NCI-H345 treated with DMSO at 0.1 percent for 48 hours (cell line): ENCODE measurements around the gene SCLT1.
"Not testable (repeated sequence)": the region's sequence is repeated elsewhere in the genome, so short reads cannot be mapped to it uniquely, and the experiment has no call there.

Experiments used
- DNase-seq: peaks from one replicate; lab custom pipeline; 2025; ENCODE audit not compliant: unreplicated experiment; lab: John Stamatoyannopoulos, UW

Gene SCLT1

GRCh38 chr4:129093191-129093920 is at the start of gene SCLT1:
SCLT1 (minus strand) TSS chr4:129093539; CDS start chr4:129093103, 436 bp downstream.
- DNase-seq: peak; percentile 64

- DNase-seq: no peak
These were observed 47.2 kb upstream of the SCLT1 start for GRCh38 chr4:129140521-129140920.

DNA sequence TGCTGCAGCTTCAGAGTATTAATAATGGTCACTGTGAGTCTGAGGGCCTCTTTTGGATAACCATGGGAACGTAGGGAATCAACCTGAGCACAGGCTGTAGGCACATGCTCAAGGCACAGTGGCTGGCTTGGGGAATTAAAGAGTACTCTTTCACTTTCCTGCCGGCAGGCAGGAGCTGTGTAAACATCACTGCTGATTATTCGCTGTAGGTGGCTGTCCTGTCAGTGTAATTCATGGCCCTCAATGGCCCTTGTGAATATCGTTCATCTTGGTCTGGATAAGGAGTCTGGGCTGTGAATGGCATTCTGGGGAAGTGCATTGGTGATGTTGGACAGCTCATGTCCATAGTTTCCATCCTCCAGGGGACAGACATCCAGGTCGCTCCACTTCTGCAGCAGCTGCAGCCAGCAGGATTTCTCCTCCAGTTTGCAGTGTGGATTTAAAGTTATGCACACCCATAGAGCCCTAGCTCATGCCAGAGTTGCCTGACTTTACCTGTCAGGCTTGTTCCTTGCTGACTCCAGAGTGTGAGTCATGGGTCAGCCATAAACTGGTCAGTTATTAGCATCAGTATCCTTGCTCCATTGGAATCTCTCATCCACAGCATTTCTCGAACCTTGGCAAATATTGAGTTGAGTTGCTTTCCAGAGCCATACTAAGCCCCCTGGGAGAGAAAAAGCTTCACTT is 45.6 kb upstream of the SCLT1 start:
- peak; percentile 52 for DNase-seq

DNA sequence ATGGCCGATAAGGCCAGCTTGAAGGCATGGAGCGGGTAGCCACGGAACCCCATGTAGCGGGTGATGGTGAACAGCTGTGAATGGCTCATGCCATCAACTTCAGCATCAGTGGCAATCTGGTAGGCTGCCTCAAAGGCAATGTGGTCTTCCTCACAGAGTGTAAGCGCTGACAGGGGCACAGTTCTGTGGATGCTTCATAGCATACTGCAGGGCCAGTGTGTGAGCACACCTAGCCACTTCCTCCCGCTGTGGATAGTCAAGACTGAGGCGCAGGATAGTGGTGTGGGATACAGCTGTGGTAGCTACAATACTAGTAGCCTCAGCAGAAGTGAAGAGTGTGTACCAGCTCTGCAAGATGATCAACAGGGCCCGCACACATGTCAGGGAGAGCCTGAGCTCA is 43.1 kb upstream of the SCLT1 start:
- DNase-seq: no peak

DNA sequence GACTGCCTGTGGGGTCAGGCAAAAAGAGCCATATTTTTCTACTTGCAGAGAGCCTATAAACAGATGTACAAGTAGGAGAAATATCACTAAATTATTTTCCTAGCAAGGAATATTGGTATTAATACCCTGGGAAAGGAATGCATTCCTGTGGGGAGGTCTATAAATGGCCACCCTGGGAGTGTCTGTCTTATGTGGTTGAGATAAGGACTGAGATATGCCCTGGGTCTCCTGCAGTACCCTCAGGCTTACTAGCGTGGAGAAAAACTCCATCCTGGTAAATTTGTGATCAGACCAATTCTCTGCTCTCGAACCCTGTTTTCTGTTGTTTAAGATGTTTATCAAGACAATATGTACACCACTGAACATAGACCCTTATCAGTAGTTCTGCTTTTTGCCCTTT is 38.0 kb upstream of the SCLT1 start:
- no peak for DNase-seq

DNA sequence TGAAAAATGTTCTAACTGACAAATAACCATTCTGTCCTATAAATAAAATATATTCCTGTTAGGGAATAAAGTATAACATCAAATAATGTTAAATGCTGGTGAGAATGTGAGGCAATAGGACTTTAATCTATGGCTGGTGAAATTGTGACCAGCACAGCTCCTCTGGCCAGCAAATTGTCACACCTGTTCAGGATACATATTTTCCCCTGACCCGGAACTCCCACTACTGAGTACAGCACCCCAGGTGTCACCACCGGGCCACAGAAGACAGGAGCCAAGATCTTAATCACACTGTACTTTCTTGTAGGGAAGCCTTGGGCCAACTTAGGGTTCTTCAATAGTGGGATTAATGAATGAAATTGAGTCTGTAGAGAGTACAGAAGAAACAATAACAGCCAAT is 35.8 kb upstream of the SCLT1 start:
- no peak for DNase-seq

DNA sequence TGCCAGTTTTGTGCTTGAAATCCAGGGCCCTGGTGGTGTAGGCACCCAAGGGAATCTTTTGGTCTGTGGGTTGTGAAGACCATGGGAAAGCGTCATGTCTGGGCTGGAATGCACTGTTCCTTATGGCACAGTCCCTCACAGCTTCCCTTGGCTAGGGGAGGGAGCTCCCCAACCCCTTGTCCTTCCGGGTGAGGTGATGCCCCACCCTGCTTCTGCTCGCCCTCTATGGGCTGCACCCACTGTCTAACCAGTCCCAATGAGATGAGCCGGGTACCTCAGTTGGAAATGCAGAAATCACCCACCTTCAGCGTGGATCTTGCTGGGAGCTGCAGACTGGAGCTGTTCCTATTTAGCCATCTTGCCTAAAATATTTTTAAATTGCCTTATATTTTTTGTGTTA is 33.3 kb upstream of the SCLT1 start:
- not testable (repeated sequence) for DNase-seq

- DNase-seq: no peak
These were observed 24.4 kb upstream of the SCLT1 start for GRCh38 chr4:129117705-129118104.

GRCh38 chr4:129113919-129114318 is 20.6 kb upstream of the SCLT1 start:
- no peak for DNase-seq

GRCh38 chr4:129113434-129113833 is 20.1 kb upstream of the SCLT1 start:
- no peak for DNase-seq

- DNase-seq: no peak
These were observed 18.6 kb upstream of the SCLT1 start for GRCh38 chr4:129111919-129112318.

DNA sequence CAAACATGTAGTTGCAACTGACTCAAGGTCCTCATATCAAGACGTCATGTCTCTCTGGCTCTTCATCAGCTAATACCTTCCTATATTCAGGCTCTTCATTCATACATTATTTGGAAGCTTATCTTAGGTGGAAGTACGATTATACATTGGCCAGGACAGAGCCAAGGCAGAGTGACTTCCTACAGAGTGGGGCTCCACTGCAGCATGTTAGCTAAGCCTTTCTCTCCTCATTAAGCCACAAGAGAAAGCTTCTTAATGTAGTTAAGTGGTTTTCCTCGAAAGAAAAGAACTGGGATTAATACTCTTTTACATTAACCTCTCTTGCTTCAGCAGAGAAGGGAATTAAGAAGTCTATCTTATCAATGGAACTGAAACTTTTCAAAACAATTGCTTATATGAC is 17.6 kb upstream of the SCLT1 start:
- DNase-seq: no peak

GRCh38 chr4:129109965-129110824 is 16.9 kb upstream of the SCLT1 start:
- no peak for DNase-seq

GRCh38 chr4:129098531-129099001 is 5.2 kb upstream of the SCLT1 start:
- no peak for DNase-seq

DNA sequence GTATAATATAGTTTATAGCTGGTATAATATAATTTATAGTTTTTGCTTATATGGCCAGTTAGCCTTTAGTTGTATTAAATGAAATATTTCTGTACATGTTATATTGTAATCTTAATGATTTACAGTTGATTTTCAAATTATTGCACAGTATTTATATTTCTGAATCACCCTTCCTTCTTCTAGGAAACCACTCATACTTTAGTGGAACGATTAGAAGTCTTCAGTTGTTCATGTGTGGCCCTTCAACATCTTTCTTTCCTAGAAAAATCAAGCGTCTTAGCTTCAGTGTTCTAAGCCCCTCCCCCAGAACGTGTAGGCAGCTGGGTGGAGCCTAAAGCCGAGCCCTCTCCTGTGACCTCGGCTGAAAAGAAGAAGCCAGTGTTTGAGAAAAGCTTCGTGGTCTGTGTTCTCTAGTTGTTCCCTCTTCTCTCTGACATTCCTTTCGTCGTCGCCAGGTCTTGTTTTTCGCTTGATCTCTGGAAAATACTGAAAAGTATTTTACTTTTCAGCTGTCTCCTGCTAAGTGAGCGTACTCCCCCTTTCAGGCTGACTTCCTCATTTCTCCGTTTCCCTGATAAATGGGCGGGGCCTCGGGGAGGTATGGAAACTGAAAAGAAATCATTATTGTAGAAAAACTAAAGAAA is 2.6 kb upstream of the SCLT1 start, which contains the start of gene C4orf33:
TSS of gene C4orf33 (plus strand) at position 342 of the 644 bp plus-strand sequence. CDS start 6,459 bp downstream, outside the sequence.
- DNase-seq: no peak

DNA sequence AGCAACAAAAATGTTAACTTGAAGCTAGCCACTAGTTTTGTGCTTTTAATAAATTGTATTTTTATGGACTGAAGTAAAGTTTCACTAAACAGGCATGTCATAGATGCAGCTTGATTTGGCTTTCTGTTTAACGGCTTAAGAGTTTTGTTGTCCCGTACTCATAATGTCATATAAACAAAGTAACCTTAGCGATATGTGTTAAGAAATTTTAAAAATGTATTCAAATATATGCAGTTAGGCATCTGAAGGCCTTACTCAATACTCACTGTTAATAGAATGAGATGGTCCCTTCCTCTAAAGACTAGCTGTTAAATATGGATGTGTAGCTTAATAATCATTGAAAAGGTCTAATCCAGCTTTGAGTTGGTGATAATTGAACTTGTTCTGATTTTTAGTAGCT is 1.0 kb upstream of the SCLT1 start:
- no peak for DNase-seq

- DNase-seq: no peak
These were observed 628 bp downstream of the SCLT1 start for GRCh38 chr4:129092631-129093190.

DNA sequence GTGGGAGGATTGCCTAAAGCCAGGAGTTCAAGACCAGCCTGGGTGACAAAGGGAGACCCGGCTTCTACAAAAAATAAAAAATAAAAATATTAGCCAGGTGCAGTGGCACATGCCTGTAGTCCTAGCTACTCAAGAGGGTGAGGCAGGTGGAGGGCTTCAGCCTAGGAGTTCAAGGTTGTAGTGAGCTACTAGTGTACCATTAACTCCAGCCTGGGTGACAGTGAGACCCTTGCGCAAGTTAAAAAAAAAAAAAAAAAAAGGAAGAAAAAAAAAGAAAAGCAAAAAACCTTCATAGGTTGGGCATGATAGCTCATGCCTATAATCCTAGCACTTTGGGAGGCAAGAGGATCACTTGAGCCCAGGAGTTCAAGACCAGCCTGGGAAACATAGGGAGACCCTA is 5.8 kb downstream of the SCLT1 start:
- DNase-seq: no peak

DNA sequence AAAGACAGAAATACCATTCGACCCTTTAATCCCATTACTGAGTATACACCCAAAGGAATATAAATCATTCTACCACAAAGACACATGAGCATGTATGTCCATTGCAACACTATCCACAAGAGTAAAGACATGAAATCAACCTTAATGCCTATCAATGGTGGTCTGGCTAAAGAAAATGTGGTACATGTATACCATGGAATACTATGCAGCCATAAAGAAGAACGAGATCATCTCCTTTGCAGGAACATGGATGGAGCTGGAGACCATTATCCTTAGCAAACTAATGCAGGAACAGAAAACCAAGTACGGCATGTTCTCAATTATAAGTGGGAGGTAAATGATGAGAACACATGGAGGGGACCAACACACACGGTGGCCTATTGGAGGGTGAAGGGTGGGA is 7.9 kb downstream of the SCLT1 start:
- no peak for DNase-seq

- DNase-seq: no peak
These were observed 11.0 kb downstream of the SCLT1 start for GRCh38 chr4:129082302-129082701.

DNA sequence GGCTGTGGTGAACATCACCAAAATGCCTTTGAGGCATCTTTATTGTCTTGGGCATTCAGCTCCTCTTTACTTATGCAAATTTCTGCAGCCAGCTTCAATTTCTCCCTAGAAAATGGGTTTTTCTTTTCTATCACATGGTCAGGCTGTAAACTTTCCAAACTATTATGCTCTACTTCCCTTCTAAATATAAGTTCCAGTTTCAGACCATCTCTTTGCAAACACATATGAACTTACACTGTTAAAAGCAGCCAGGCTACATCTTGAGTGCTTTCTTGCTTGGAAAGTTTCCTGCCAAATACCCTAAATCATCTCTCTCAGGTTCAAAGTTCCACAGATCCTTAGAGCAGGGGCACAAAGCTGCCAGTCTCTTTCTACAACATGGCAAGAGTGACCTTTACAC is 13.2 kb downstream of the SCLT1 start:
- DNase-seq: no peak
